CD4-positive, alpha-beta memory T cell (primary cell): ENCODE data around the gene MIEN1. TPM values are rescaled to one million over a fixed set of nuclear protein-coding genes. Genes with fewer than 3 reads are reported as not detected.

Experiments
- CTCF ChIA-PET: fragments of 350-600 bp; sonication (Branson Sonifier 250); formaldehyde crosslinking; loops from one replicate; lab custom pipeline; 2021; ENCODE audit warnings: inconsistent platforms; ENCODE audit not compliant: partially characterized antibody; lab: Charles Lee
- POLR2A ChIA-PET: fragments of 350-600 bp; sonication (Branson Sonifier 250); formaldehyde crosslinking; loops from one replicate; lab custom pipeline; 2021; ENCODE audit not compliant: partially characterized antibody; lab: Charles Lee
- DNase-seq, 5 donors: peaks; one replicate each; pipeline versions ENCODE4 v3.0.0 to v3.0.0-alpha.2; 2020 to 2022; ENCODE audit warnings: mixed read lengths in 1 of 5
- H3K27ac ChIP-seq: one replicate; pipeline ENCODE4 v1.7.0; 2013; ENCODE audit warnings: low read depth, low read length
- H3K27me3 ChIP-seq: 2 replicates; pipeline ENCODE4 v1.7.0; 2013; ENCODE audit warnings: mild to moderate bottlenecking, low read length, moderate library complexity; ENCODE audit not compliant: insufficient read depth
- H3K36me3 ChIP-seq: 2 replicates; pipeline ENCODE4 v1.7.0; 2013; ENCODE audit warnings: mild to moderate bottlenecking, low read length, moderate library complexity; ENCODE audit not compliant: insufficient read depth
- H3K4me1 ChIP-seq: 2 replicates; pipeline ENCODE4 v1.7.0; 2013; ENCODE audit warnings: mild to moderate bottlenecking, low read length, moderate library complexity; ENCODE audit not compliant: insufficient read depth
- H3K4me3 ChIP-seq, 2 donors: one replicate each; pipeline ENCODE4 v1.7.0; 2013; ENCODE audit warnings: low read length in 2 of 2, mild to moderate bottlenecking in 1 of 2
- H3K9me3 ChIP-seq, 2 donors: one replicate each; pipeline ENCODE4 v1.7.0; 2013; ENCODE audit warnings: low read length in 2 of 2, control low read depth in 1 of 2; ENCODE audit not compliant: control insufficient read depth in 1 of 2
- H3K27ac Mint-ChIP-seq, 7 donors: one replicate each; pipeline ENCODE4 v1.8.0; 2020 to 2021; ENCODE audit warnings: mixed read lengths in 7 of 7, mild to moderate bottlenecking in 6 of 7, inconsistent platforms in 3 of 7, moderate library complexity in 3 of 7
- H3K27me3 Mint-ChIP-seq, 2 donors: one replicate each; pipeline ENCODE4 v1.8.0; 2020 to 2021; ENCODE audit warnings: mixed read lengths in 2 of 2
- H3K36me3 Mint-ChIP-seq, 2 donors: one replicate each; pipeline ENCODE4 v1.8.0; 2020 to 2021; ENCODE audit warnings: mixed read lengths in 2 of 2, inconsistent platforms in 1 of 2, mild to moderate bottlenecking in 1 of 2
- H3K4me1 Mint-ChIP-seq, 4 donors: one replicate each; pipeline ENCODE4 v1.8.0; 2020 to 2021; ENCODE audit warnings: mixed read lengths in 4 of 4, mild to moderate bottlenecking in 1 of 4
- H3K4me3 Mint-ChIP-seq, 8 donors: one replicate each; pipeline ENCODE4 v1.8.0; 2020 to 2021; ENCODE audit warnings: mixed read lengths in 8 of 8, mild to moderate bottlenecking in 7 of 8, moderate library complexity in 6 of 8, inconsistent platforms in 3 of 8
- H3K9me3 Mint-ChIP-seq, 8 donors: one replicate each; pipeline ENCODE4 v1.8.0; 2020 to 2021; ENCODE audit warnings: mixed read lengths in 8 of 8, mild to moderate bottlenecking in 5 of 8, inconsistent platforms in 3 of 8, moderate library complexity in 1 of 8
- intact Hi-C: fragments of 100-400 bp; cut with micrococcal nuclease; formaldehyde crosslinking; loops from one replicate; pipeline ENCODE4 v1.15.1; 2023
- polyA plus RNA-seq, 2 donors: library from polyadenylated mRNA; unstranded; fragments of 300-500 nt; fragmentation: Illumina TruSeq; gene quantifications; one replicate each; pipeline ENCODE4 v1.2.3, GENCODE V29; 2021
- total RNA-seq, 2 experiments: library from RNA; stranded (reverse); gene quantifications; one replicate each; pipeline ENCODE4 v1.2.3, GENCODE V29; 2021

The MIEN1 gene
- total and polyA plus RNA-seq, 4 experiments from 2014 or later: 35.8 to 96.6 (median 63.3) TPM

DNA sequence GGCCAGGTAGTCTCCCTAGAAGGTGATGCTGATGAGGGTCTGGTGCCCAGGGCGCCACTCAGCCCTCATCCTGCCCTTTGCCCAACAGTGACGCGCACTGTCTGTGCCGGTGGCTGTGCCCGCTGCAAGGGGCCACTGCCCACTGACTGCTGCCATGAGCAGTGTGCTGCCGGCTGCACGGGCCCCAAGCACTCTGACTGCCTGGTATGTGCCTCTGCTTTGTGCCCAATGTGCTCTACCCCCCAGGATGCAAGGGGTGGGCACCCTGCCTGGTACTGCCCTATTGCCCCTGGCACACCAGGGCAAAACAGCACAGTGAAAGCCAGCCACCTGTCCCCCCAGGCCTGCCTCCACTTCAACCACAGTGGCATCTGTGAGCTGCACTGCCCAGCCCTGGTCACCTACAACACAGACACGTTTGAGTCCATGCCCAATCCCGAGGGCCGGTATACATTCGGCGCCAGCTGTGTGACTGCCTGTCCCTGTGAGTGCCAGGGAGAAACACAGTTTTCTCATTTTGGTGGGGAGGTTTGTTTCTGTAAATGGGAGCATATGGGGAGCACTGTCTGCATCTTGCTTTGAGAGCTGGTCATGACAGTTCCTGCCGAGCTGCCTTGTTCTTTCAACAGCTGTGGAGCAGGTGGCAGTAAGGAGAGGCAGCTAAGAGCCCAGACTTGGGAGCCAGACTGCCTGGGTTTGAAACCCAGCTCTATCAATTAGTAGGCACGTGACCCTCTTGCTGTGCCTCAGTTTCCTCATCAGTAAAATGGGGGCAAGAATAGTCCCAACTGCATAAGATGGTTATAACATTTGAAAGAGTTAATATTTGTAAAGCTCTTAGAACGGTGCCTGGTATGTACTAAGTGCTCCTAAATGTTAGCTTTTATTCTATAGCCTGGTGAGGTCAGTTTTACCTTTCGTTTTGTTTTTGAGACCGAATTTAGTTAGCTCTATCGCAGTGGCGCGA is 20.1 kb downstream of the MIEN1 start:
- no peak overlapping the region for H3K27ac ChIP-seq
- no peaks in the 10 kb centered on the region for H3K36me3 ChIP-seq
- H3K4me3 Mint-ChIP-seq: no peak overlapping the region
- ChIA-PET CTCF (interaction anchor here (0.9 to 1.4 kb wide), 3 partner anchors 19 to 88 kb away, joined by 3 to 6 read pairs (median 3); no protein-coding TSS in a partner anchor), POLR2A (no interaction called here)
- H3K4me1 ChIP-seq: peaks cover 20% of the 10 kb centered on the region
- H3K4me1 Mint-ChIP-seq: peaks cover 8 to 32% (median 13%) of the 10 kb centered on the region in 4 donors
- no peak for DNase-seq
- H3K9me3 Mint-ChIP-seq: no peaks in the 10 kb centered on the region
- no peak overlapping the region for H3K27ac Mint-ChIP-seq
- no peaks in the 10 kb centered on the region for H3K9me3 ChIP-seq
- no peaks in the 10 kb centered on the region for H3K27me3 Mint-ChIP-seq
- H3K4me3 ChIP-seq: no peak overlapping the region
- H3K27me3 ChIP-seq: no peaks in the 10 kb centered on the region
- intact Hi-C loops: no loop called here
- no peaks in the 10 kb centered on the region for H3K36me3 Mint-ChIP-seq

- Mint-ChIP-seq H3K36me3 (no peaks in the 10 kb centered on the region), H3K27ac (peak overlapping the region in 3 of 7 donors; percentile 43 to 85 (median 84)), H3K27me3 (no peaks in the 10 kb centered on the region), H3K4me3 (peak overlapping the region in 1 of 8 donors; percentile 29), H3K4me1 (peaks cover 8 to 32% (median 15%) of the 10 kb centered on the region in 4 donors), H3K9me3 (no peaks in the 10 kb centered on the region)
- no peak overlapping the region for H3K27ac ChIP-seq
- H3K27me3 ChIP-seq: no peaks in the 10 kb centered on the region
- no peaks in the 10 kb centered on the region for H3K36me3 ChIP-seq
- POLR2A ChIA-PET: interaction anchor here (1.1 kb wide), 1 partner anchor 21 kb away, joined by 3 read pairs; the partner anchor contains the start of gene PGAP3
- H3K4me3 ChIP-seq: no peak overlapping the region
- H3K9me3 ChIP-seq: no peaks in the 10 kb centered on the region
- peaks cover 20% of the 10 kb centered on the region for H3K4me1 ChIP-seq
- intact Hi-C loops: no loop called here
- CTCF ChIA-PET: no interaction called here
- no peak for DNase-seq
Observed at GRCh38 chr17:39709319-39709997, 20.9 kb downstream of the MIEN1 start.

DNA sequence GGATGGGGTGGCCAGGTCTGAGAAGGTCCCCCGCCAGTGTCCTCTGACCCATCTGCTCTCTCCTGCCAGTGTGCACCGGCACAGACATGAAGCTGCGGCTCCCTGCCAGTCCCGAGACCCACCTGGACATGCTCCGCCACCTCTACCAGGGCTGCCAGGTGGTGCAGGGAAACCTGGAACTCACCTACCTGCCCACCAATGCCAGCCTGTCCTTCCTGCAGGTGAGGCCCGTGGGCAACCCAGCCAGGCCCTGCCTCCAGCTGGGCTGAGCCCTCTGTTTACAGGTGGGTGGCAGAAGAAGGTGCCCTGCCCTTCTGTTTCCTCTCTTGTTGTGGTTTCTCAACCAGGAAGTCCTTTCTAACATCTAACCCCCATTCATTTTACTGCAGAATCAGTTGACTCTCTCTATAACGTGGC is 23.4 kb downstream of the MIEN1 start:
- H3K27ac Mint-ChIP-seq: peak overlapping the region; percentile 25 to 81 (median 62)
- Histone ChIP-seq H3K9me3 (no peaks in the 10 kb centered on the region), H3K27me3 (no peaks in the 10 kb centered on the region), H3K4me1 (peaks cover 20% of the 10 kb centered on the region), H3K4me3 (no peak overlapping the region), H3K36me3 (no peaks in the 10 kb centered on the region), H3K27ac (no peak overlapping the region)
- H3K36me3 Mint-ChIP-seq: no peaks in the 10 kb centered on the region
- H3K9me3 Mint-ChIP-seq: no peaks in the 10 kb centered on the region
- H3K27me3 Mint-ChIP-seq: peaks cover 0 to 4% of the 10 kb centered on the region in 2 donors
- CTCF ChIA-PET: interaction anchor here (1.3 to 1.4 kb wide), 2 partner anchors 24 to 52 kb away, joined by 4 read pairs; no protein-coding TSS in a partner anchor
- peak overlapping the region in 7 of 8 donors; percentile 14 to 80 (median 40) for H3K4me3 Mint-ChIP-seq
- POLR2A ChIA-PET: interaction anchor here (1.9 kb wide), 1 partner anchor 23 kb away, joined by 10 read pairs; the partner anchor contains the start of gene MIEN1
- peak in 4 of 5 donors; percentile 24 to 36 (median 32) for DNase-seq
- intact Hi-C loops: no loop called here
- H3K4me1 Mint-ChIP-seq: peaks cover 8 to 35% (median 18%) of the 10 kb centered on the region in 4 donors

DNA sequence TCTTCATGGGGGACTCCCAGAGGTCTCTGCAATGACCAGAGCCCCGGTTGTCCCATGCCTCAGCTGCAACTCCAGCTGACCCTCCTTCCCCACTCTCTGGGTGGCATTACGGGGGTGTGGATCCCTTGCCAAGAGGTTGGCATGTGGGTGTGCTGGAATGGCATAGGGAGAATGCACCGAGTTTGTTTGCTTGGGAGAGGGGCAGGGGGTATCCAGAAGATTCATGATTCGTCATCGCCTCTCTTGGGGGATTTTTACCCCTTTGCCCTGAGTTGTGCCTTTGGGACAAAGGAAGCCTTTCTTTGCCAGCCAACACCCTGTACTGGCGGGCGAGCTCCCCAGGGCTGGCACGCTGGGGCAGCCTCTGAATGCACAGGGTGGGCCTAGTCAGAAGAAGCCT is 23.9 kb downstream of the MIEN1 start:
- Histone ChIP-seq H3K4me3 (no peak overlapping the region), H3K36me3 (no peaks in the 10 kb centered on the region), H3K9me3 (no peaks in the 10 kb centered on the region), H3K27me3 (no peaks in the 10 kb centered on the region), H3K27ac (no peak overlapping the region), H3K4me1 (peaks cover 20% of the 10 kb centered on the region)
- intact Hi-C loops: no loop called here
- ChIA-PET POLR2A (interaction anchor here (1.2 to 1.9 kb wide), 2 partner anchors 24 to 47 kb away, joined by 3 to 10 read pairs; partner anchors contain the start of gene MIEN1), CTCF (interaction anchor here (1.3 kb wide), 1 partner anchor 24 kb away, joined by 4 read pairs; no protein-coding TSS in a partner anchor)
- H3K27ac Mint-ChIP-seq: peak overlapping the region in 1 of 7 donors; percentile 12
- no peaks in the 10 kb centered on the region for H3K9me3 Mint-ChIP-seq
- no peak for DNase-seq
- no peaks in the 10 kb centered on the region for H3K36me3 Mint-ChIP-seq
- peaks cover 8 to 35% (median 19%) of the 10 kb centered on the region in 4 donors for H3K4me1 Mint-ChIP-seq
- peaks cover 3 to 8% of the 10 kb centered on the region in 2 donors for H3K27me3 Mint-ChIP-seq
- H3K4me3 Mint-ChIP-seq: peak overlapping the region in 1 of 8 donors; percentile 30

DNA sequence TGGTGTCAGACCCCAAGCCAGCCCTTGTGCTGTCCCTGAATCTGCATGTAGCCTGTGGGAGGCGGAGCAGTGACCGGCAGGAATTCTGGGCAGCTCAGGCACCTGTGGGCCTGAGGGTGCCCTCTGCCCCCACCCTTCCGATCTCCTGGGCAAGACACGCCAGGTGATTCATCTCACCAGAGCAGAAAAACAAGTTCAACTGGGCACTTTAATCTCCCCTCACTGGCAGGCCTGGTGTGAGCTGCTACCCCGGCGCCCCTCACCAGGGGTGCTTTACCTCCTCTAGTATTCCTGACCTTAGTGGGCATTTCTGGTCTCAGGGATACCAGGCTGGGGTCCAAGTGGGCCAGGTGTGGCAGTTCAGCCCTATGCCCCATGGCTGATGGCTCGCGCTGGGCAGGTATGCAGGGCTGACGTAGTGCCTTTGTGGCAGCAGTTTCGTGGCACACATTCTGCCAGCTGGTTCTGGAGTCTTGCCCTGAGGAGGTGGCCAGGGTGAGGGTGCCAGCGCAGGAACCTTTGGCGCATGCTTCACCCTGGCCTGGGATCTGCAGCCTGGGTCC is 24.5 kb downstream of the MIEN1 start:
- H3K27me3 Mint-ChIP-seq: peaks cover 8 to 13% of the 10 kb centered on the region in 2 donors
- H3K4me3 Mint-ChIP-seq: no peak overlapping the region
- no peak for DNase-seq
- intact Hi-C loops: no loop called here
- no peaks in the 10 kb centered on the region for H3K9me3 Mint-ChIP-seq
- Histone ChIP-seq H3K36me3 (no peaks in the 10 kb centered on the region), H3K4me1 (peaks cover 20% of the 10 kb centered on the region), H3K9me3 (no peaks in the 10 kb centered on the region), H3K27me3 (no peaks in the 10 kb centered on the region), H3K27ac (no peak overlapping the region), H3K4me3 (no peak overlapping the region)
- ChIA-PET POLR2A (interaction anchor here (1.2 to 1.9 kb wide), 2 partner anchors 24 to 47 kb away, joined by 3 to 10 read pairs; partner anchors contain the start of gene MIEN1), CTCF (interaction anchor here (1.0 kb wide), 1 partner anchor 24 kb away, joined by 3 read pairs; the partner anchor contains the start of gene MIEN1)
- peak overlapping the region in 1 of 7 donors; percentile 70 for H3K27ac Mint-ChIP-seq
- peaks cover 10 to 35% (median 22%) of the 10 kb centered on the region in 4 donors for H3K4me1 Mint-ChIP-seq
- no peaks in the 10 kb centered on the region for H3K36me3 Mint-ChIP-seq

GRCh38 chr17:39704821-39705551 is 25.3 kb downstream of the MIEN1 start:
- ChIA-PET POLR2A (interaction anchor here (1.0 to 1.2 kb wide), 2 partner anchors 25 to 48 kb away, joined by 3 read pairs; no protein-coding TSS in a partner anchor), CTCF (interaction anchor here (0.6 to 1.0 kb wide), 2 partner anchors 25 to 48 kb away, joined by 3 read pairs; partner anchors contain the start of gene MIEN1)
- H3K27ac ChIP-seq: no peak overlapping the region
- intact Hi-C loops: no loop called here
- peaks cover 20% of the 10 kb centered on the region for H3K4me1 ChIP-seq
- Mint-ChIP-seq H3K9me3 (no peaks in the 10 kb centered on the region), H3K27me3 (peaks cover 12 to 17% of the 10 kb centered on the region in 2 donors), H3K27ac (no peak overlapping the region), H3K4me3 (no peak overlapping the region), H3K4me1 (peaks cover 10 to 35% (median 24%) of the 10 kb centered on the region in 4 donors), H3K36me3 (no peaks in the 10 kb centered on the region)
- DNase-seq: no peak
- H3K36me3 ChIP-seq: no peaks in the 10 kb centered on the region
- H3K27me3 ChIP-seq: no peaks in the 10 kb centered on the region
- no peak overlapping the region for H3K4me3 ChIP-seq
- H3K9me3 ChIP-seq: no peaks in the 10 kb centered on the region
